HL-60/S4 (cell line): ENCODE measurements around the gene MON2.
"Not testable (repeated sequence)": the region's sequence is repeated elsewhere in the genome, so short reads cannot be mapped to it uniquely, and the experiment has no call there.

Source experiments
- in situ Hi-C: fragments of 300-500 bp; cut with MboI; formaldehyde crosslinking; loops from 2 replicates; pipeline ENCODE4 v1.14.3; 2022; ENCODE audit warnings: low sequenced_read_pairs

MON2 gene

DNA sequence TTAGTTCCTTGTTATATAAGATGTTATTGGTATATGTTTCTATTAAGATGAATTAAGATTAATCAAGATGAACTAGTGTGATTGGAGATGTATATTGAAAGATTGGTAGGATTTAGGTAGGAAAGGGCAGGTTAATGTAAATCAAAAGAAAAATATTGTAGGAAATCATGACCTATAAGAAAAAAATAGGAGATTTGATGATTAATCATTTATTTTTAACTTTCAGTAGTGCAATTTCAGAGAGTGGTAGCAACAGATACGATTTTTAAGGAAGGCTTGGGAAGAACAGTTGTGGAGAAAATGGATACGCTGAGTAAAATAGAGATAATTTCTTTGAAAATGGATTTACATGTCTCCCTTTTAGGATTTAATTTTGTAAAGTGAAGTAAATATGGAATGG lies 73.7 kb downstream of the MON2 start:
- in situ Hi-C loops = no loop called here

DNA sequence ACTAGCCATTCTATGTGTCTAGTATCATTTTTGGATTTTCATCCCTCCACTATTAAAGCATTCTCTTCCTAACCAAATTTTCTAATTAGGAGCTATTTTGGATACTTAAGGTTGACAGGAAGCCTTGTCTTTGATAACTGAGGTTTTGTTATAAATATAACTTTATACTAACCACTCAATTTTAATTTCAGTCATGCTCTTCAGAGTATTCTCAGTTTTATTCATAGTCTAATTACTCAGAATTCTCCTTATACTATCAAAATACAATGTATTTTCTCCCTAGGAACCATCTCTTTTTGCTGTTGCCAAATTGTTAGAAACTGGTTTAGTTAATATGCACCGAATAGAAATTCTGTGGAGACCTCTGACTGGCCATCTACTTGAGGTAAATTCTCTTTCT lies 76.2 kb downstream of the MON2 start:
- in situ Hi-C loops = no loop called here

DNA sequence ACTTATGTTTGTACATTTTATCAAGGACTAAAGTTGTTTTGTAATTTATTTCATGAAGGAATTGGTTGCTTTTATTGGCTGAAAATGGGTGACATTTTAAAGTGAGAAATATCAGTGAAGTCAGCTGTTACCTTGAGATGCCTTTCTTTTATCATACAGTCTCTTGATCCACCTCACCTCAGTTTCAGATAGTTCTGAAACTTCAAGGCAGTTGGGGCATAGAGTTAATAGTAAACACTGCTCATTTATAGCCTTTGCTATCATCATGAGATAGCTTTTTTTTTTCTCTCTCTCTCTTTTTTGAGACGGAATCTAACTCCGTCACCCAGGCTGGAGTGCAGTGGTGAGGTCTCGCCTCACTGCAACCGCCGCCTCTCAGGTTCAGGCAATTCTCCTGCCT lies 76.7 kb downstream of the MON2 start:
- in situ Hi-C loops = no loop called here

DNA sequence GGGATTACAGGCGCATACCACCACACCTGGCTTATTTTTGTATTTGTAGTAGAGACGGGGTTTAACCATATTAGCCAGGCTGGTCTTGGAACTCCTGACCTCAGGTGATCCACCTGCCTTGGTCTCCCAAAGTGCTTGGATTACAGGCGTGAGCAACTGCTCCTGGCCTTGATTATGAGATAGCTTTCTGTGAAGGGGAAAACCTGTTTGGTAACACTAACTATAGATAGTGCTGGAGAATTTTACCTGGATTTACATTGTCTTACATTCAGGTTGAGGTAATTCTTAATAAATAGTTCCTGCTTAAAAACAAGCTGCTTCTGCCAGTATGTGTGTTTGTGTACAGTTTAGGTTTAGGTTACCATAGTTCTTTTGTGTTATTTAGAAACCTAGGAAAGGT lies 77.1 kb downstream of the MON2 start:
- in situ Hi-C loops = no loop called here

DNA sequence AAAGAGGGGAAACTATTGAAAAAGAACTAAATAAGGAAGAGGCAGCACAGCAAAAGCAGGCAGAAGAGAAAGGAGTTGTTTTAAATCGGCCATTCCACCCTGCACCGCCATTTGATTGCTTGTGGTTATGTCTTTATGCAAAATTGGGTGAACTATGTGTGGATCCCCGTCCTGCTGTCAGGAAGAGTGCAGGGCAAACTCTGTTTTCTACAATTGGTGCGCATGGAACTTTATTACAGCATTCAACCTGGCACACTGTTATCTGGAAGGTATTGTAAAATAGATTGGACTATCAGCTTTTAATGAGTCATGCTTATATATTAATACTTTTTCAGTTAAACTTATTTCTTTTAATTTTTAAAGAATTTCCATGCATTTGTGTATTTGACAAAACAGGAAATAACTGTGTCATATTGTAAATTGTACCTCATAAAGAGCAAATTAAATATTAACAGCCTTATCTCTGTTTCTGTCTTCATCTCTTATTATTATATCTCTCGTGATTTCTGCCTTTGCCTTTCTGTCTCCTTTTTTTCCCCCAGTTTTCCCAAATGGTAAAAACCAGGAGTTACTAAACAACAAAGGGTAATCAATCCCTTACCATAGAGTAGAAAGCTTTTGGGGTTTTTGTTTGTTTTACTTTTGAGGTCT lies 86.4 kb downstream of the MON2 start:
- in situ Hi-C loops = no loop called here

DNA sequence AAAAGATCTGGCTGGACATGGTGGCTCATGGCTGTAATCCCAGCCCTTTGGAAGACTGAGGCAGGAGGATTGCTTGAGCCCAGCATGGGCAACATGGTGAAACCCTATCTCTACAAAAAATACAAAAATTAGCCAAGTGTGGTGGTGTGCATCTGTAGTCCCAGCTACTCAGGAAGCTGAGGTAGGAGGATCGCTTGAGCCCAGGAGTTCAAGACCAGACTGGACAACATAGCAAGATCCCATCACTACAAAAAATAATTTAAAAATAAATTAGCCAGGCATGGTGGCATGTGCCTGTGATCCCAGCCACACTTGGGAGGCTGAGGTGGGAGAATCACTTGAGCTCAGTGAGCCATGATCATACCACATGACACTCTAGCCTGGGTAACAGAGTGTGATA lies 92.7 kb downstream of the MON2 start:
- in situ Hi-C loops = not testable (repeated sequence)

DNA sequence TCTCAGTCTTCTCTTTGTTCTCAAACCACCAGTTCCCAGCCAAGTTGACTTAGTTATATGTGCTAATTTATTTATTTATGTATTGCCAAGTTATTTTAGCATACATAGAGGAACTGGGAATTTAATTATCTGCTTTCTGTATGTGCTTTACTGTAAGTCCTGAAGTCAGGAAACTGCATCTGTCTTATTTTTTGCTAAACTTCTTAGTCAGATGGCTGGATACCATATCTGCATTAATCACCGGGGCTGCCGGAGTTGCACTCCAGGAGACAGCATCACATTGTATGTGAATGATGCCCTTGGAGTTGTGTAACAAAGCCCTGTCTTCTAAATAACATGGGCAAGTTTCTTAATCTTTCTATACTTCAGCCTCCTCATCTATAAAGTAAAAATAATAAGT lies 96.2 kb downstream of the MON2 start:
- in situ Hi-C loops = no loop called here

DNA sequence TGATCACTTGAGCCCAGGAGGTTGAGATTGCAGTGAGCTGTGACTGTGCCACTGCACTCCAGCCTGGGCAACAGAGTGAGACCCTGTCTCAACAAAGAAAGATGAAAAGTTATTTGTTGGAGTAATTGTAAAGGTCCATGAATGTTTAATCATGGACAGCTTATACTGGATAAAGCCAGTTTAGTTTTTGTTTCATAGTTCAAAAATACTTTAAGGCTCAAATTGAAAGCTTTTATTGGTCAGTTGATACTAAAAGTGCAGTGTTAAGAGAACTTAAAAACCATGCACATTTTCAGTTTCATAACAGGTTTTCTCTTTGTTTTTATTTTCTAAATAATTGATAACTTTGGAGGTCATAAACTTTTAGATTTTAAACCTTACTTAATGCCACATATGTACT lies 108.4 kb downstream of the MON2 start:
- in situ Hi-C loops = no loop called here

DNA sequence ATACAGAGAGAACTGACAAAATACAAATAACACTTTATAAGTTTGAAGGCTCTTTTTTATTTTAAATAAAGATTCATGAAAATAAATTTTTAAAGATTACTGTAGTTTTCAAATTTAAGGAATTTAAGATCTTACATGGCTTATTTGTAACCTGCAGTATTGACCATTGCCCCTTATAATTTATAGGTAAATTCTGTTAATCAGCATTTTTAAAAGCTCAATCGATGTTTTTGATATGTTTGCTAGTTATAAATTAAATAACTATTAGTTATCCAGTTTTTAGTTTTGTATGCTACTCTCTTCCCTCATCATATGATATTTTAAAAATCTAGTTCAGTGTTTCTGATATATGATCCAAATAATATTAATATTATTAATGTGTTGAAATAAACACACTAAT lies 109.9 kb downstream of the MON2 start:
- in situ Hi-C loops = no loop called here

DNA sequence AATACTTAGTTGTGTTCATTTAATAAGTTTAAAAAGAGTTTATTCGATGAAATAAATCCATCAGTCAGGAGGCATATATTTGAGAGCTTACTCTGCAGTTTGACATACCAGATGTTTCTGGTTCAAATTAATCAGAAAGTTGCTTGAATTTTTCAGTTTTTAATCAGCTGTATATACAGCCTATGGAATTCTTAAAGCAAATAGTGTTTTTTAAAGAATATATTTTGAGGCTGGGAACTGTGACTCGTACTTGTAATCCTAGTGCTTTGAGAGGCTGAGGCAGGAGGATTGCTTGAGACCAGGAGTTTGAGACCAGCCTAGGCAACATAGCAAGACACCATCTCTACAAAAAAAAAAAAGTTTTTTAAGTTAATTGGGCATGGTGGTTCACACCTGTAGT lies 112.1 kb downstream of the MON2 start:
- in situ Hi-C loops = no loop called here

DNA sequence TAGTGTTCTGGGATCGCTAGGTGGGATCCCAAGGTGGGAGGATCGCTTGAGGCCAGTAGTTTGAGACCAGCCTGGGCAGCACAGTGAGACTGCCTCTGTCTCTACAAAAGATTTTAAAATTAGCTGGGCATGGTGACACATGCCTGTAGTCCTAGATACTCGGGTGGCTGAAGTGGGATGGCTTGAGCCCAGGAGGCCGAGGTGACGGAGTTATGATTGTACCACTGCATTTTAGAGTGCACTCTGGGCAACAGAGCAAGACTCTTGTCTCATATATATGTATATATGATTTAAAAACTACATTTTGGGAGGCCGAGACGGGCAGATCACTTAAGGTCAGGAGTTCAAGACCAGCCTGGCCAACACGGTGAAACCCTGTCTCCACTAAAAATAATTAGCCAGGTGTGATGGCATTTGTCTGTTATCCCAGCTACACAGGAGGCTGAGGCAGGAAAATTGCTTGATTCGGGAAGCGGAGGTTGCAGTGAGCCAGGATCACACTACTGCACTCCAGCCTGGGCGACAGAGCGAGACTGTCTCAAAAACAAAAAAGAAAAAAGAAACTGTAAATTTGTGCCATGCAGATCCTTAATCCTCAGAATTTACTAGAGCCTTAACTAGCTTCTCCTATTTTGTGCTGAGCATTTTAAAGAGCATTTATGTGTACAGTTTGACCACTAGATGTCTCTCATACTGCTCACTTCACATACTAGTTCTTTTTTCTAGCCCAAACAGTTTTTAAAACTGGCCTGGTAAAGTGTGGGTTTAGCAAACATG lies 114.8 kb downstream of the MON2 start:
- in situ Hi-C loops = loop anchor here (5.0 kb wide), 1 partner anchor 211 kb away; no protein-coding TSS in a partner anchor

DNA sequence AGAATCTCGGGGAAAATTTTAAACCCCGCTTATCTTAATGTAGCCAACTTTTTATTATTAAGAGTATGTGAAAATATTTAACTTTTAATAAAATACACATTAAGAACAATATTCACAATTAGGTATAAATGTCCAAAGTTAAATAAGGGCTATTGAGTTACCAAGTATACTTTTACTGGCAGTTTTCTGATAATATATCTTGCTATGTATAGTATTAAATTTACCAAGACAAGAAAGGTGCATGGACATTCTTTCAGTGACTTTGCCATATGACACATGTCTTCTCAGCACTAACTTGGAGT lies 115.4 kb downstream of the MON2 start:
- in situ Hi-C loops = loop anchor here (5.0 kb wide), 1 partner anchor 210 kb away; no protein-coding TSS in a partner anchor

DNA sequence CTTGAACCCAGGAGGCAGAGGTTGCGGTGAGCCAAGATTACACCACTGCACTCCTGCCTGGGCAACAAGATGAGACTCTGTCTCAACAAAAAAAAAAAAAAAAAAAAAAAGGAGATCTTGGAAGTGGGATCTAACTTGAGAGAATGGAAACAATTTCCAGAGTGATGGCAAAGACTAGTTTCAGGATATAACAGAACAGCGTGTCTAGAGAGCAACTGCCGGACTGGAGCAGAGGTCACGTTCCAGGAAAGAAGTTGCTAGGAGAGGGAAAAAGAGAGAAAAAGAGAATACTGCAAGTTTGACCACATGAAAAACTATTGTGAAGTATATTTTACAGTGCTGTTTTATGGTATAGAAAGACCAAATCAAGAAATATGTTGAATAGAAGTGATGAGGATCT lies 118.0 kb downstream of the MON2 start:
- in situ Hi-C loops = loop anchor here (5.0 kb wide), 1 partner anchor 208 kb away; no protein-coding TSS in a partner anchor

DNA sequence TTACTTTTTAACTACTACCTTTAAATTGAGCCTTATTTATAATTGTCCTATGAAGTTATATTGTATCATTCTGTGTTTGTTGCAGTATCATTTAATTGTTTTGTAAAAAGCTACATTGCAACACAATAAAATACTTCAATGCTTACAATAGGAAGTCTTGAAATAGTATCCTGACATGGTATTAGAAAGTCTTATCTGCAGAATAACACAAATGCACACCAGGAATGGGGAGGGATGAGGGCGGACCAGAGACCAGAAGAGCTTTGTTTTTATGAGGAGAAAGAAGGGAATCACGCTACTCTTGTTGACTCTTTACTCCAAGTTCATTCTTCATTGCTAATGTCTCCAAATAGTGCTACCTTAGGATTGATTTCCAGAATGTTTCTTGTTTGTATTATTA lies 120.2 kb downstream of the MON2 start:
- in situ Hi-C loops = no loop called here

DNA sequence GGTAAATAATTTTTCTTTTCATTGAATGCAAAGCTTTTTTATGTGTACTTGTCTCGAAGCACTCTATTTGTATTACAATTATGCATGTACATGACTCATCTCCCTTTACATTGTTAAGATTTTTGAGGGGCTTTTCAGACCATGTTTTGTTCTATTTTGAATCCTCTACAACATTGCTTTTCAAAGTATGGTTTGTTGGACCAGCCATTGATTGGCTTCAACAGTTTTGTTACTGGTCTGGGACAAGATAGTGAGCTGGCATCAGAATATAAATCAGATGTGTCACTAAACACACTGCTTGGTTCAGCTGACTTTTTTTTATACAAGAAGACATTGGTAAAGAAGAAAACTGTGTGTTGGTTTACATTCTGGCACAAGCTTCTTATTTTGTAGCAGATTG lies 122.3 kb downstream of the MON2 start:
- in situ Hi-C loops = no loop called here

DNA sequence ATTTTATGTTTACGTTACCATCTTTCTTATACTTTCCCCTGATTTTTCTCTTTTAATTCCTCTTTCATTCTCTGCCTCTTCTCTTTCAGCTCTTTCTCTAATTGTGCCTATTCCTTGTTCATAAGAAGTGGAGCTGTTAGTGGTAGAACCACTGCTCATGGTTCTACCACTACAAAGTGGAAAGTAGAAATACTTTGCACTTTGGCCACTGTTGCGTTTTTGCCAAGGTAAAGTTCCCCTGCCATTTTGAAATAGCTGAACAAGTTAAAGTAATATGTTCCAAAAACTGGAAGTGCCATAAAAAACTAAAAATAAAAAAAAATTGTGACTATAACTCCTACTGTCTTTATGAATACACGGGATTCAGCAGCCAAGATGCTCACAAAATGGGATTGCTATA lies 130.6 kb downstream of the MON2 start:
- in situ Hi-C loops = no loop called here

DNA sequence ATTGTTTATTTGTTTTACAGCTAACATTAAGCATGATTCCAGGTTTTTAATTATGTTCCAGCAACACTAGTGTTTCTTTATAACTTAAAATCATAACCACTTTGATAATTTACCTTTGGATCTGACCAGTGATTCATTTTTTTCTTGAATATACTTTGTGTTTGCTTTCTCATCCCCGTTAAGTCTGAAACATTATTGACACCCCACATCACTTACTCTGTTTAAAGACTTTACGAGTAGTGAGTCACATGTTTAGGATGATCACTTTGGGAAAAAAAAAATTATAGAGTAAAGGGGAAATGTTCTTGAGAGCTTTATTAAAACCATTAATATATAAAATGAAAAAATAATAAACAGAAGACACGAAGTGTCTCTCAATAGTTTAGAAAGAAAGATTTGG lies 132.2 kb downstream of the MON2 start:
- in situ Hi-C loops = no loop called here

DNA sequence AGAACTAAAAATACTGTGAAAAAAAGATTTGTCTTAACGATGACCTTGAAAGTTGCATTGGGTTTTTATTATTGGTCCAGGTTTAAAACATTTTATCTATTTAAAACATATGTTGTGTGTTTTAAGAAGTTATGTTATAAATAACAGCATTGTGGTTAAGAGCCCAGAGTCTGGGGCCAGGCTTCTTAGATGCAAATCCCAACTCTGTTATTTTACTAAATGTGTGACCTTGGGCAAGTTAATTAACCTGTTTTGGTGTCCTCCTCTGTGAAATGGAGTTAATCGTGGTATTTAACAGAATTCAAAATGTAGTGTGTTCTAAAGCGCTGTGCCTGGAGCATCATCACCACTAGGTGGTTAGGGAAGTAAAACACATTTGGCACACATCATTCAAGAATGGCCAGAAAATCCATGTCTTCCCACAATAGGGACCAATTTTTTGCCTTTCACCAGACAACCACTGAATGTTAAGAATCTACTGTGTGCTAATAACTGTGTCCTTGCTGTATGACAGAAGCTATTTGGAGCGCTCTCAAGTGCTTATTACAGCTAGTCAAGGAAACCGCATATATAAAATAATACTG lies 133.3 kb downstream of the MON2 start:
- in situ Hi-C loops = no loop called here

DNA sequence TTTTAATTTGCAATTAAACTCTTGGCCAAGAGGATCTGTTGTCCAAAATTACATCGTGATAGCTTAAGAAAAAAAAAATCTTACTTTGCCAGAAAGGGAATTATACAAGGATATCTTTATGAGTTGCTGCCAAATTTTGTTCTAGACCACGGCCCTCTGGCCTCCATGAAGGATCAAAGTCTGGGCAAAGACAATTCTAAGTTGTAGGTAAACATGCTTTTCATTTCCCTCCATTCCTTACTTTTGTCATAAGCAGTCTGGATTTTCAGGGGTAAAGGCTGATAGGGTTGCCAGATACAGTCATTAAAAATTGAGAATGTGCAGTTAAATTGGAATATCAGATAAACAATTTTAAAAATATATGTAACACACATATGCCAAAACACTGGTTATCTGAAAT lies 135.1 kb downstream of the MON2 start:
- in situ Hi-C loops = no loop called here

DNA sequence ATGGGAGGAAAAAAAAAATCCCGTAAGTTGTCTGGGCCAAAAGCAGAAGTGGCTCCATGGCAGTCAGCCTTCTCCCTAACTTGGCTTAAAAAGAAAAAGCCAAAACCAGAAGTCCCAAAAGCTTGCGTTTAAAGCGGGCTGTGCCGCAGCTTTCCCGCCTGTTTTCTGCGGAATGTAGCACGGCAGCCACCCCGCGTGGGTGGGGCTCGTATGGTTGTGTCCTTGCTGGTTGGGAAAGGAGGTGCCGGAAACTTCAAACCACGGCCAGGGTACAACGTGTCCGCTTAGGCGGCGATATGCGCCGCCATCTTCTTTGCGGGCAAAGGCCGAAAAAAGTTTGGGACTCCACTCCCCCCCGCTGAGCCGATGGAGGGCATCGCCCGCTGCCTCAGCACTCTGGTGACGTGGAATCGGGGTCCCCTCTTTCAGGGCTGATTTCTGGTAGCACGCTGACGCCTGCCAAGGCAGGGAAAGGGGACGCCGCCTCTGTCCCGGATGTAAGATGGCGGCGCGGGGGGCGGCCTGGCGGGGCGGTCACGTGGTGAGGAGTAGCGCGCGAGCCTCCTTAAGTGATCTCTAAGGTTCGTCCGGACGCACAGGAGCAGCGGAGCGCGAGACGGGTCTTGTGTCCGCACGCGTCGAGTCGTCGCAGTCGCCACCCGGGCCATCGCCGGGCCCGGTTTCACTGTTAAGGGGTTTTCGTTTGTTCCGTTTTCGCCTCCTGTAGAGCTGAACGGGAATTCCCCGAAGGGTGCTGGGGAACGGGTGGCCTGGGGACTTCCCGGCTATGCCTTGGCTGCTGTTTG lies 135.8 kb downstream of the MON2 start:
- in situ Hi-C loops = no loop called here

DNA sequence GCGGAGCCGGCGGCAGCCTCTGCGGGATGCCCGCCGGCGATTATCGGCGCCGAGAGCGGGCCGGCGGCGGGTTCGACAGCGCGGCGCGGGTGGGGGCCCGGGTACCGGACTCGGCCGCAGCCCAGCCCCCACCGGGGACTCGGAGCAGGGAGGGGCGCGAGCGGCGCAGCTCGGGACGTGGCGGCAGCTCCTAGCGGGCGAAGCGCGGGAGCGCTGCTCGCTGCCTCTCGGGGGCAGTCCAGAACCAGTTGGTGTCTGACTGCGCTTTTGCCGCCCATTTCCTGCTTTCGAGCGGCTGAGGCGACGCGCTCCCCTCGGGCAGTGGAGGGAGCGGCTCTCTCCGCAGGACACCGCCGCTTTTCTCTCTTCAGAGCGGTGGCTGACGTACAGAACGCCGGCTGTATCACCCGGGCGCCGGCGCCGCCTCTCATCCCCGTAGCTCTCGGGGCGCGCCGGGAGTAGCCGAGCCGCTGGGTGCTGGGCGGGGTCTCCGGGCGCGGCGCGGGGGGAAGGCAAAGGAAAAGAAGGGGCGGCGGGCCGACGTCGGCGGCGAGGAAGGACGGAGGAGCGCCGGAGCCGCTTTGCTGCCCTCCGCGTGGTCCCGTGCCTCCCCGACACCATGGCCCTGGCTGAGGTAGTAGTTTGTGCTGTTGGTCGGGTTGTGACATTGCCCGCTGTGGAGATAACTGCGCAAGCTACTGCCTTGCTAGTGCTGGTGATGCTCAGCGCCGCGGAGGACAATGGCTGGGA lies 136.6 kb downstream of the MON2 start:
- in situ Hi-C loops = no loop called here
